Epithelial cell of esophagus (primary cell): ENCODE measurements around the gene NIN.

ENCODE experiments used
- DNase-seq: peaks from one replicate; pipeline ENCODE4 v3.0.0; 2010; ENCODE audit warnings: low read depth
- H3K4me3 ChIP-seq: 2 replicates; pipeline ENCODE4 v1.5.1; 2011; ENCODE audit warnings: mild to moderate bottlenecking, low read length, control low read depth
- TF ChIP-seq, protein P1 (sequence below): IDR thresholded peaks from 2 replicates; pipeline ENCODE4 v1.5.1; 2011; ENCODE audit warnings: low read depth, mild to moderate bottlenecking, low read length, control low read depth, inconsistent platforms; ENCODE audit not compliant: insufficient read depth; ENCODE audit errors: missing control alignments

NIN gene

DNA sequence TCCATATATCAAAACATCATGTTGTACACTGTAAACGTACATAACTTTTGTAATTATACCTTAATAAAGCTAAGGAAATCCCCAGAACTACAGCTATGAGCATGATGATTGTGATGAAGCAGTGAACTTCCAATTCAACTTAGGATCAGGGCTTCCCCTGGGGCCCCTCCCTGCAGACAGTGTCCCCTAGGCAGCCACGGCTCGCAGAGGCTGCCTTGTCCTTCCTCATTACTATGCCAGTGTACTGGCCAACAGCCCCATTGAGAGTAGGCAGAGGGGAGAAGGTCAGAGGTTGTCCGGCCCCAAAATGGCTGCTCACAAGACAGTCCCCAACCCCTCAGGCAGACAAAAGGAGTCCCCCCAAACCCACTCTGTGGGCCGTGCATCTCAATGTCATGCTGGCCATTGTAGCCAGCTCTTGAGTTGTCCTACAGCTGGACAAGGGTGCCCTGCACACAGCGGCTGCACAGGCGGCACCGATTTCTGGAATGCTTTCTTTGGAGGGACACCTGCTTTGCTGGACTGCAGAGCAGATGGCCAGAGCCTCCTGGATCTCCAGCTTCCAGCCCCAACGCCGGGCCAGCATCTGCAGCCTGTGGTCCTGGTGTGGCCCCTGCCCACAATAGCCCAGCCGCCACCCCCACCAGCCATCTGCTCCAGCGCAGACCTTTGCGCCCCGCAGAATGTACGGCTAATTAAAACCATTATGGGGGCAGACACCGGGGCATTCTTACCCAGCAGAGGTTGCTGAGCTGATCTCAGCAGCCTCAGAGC is 46.1 kb downstream of the NIN start:
- H3K4me3 ChIP-seq: no peak overlapping the region
- TF ChIP-seq, protein P1, sequence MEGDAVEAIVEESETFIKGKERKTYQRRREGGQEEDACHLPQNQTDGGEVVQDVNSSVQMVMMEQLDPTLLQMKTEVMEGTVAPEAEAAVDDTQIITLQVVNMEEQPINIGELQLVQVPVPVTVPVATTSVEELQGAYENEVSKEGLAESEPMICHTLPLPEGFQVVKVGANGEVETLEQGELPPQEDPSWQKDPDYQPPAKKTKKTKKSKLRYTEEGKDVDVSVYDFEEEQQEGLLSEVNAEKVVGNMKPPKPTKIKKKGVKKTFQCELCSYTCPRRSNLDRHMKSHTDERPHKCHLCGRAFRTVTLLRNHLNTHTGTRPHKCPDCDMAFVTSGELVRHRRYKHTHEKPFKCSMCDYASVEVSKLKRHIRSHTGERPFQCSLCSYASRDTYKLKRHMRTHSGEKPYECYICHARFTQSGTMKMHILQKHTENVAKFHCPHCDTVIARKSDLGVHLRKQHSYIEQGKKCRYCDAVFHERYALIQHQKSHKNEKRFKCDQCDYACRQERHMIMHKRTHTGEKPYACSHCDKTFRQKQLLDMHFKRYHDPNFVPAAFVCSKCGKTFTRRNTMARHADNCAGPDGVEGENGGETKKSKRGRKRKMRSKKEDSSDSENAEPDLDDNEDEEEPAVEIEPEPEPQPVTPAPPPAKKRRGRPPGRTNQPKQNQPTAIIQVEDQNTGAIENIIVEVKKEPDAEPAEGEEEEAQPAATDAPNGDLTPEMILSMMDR: no peak
- no peak for DNase-seq

- DNase-seq: no peak
- TF ChIP-seq, protein P1: no peak
- no peak overlapping the region for H3K4me3 ChIP-seq
Measured at GRCh38 chr14:50783563-50783962, 47.4 kb downstream of the NIN start.

GRCh38 chr14:50780393-50780792 is 50.6 kb downstream of the NIN start:
- DNase-seq: no peak
- TF ChIP-seq, protein P1: no peak
- H3K4me3 ChIP-seq: no peak overlapping the region

DNA sequence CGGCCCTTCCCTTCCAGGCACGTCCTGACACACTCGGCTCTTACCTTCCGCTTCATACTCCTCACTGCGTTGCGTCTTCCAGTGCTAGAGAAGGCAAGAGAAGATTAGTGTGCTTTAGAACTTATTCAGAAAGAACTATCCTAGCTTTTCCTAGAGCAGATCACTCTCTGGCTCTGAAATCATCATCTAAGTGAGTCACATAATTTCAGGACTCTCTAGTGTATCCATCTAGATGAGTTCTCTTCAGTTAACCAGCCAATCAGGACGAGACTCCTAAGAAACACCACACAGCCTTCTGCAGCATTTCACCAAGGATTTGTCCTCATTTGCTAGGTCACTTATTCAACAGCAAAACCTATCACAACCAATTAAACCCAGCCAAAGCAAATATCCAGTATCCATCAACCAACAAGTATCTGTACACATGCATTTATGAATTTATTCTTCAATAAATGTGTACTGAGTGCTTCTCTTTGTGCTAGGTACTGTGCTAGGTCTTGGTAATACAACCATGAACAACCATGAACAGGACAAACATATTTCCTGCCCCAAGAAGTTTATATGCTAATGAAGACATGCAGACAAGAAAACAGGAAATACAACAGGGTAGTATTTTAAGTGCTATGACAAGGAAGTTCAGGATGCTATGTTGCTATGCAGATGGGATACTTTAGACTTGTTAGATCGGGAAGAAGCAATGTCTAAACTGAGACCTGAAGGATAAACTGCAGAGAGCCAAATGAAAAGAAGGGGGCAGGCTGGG is 52.1 kb downstream of the NIN start:
- TF ChIP-seq, protein P1: no peak
- no peak overlapping the region for H3K4me3 ChIP-seq
- peak; percentile 48 for DNase-seq

DNA sequence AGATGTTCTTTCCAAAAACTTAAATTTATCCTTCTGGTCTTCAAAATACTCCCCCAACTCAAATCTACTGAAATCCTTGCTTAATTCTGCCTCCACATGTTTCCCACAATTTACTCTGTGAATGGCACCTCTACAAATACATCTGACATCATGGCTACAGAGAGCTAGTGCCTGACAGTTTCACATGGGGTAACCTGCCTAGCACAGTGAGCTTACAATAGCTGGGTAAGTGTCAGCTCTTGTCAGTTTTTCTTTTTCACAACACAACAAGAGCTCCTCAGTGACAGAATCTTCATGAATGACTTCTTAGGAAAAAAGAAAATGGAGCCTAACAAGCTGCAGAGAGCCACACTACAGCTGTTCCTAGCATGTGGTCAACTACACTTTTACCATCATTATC is 54.4 kb downstream of the NIN start:
- TF ChIP-seq, protein P1: no peak
- no peak for DNase-seq
- H3K4me3 ChIP-seq: no peak overlapping the region

GRCh38 chr14:50775357-50775756 is 55.6 kb downstream of the NIN start:
- DNase-seq: peak; percentile 80
- TF ChIP-seq, protein P1: no peak
- H3K4me3 ChIP-seq: no peak overlapping the region
